HCT116 (cell line): Measurements from ENCODE around the gene LRRC1. TPM values are rescaled to one million over a fixed set of nuclear protein-coding genes. Genes with fewer than 3 reads are reported as not detected.

Experiments
- ATAC-seq: fragments of 200-7000 bp; cut with Tn5 transposase; 2 replicates; pipeline ENCODE4 v1.9.1; 2020; ENCODE audit warnings: mild to moderate bottlenecking, moderate library complexity
- BruUV-seq: library from RNA; stranded (reverse); fragments of 400-500 nt; replicated peaks from 2 replicates; lab custom pipeline; 2021; lab: Mats Ljungman, UMichigan
- CTCF ChIA-PET: fragments of 300-600 bp; sonication (Branson Sonifier 250); formaldehyde crosslinking; loops from one replicate; lab custom pipeline; 2021; ENCODE audit warnings: antibody characterized with exemption; lab: Charles Lee
- POLR2A ChIA-PET: fragments of 300-600, 350-600 bp; sonication (Branson Sonifier 250); formaldehyde crosslinking; loops from one replicate; lab custom pipeline; 2021; ENCODE audit warnings: antibody characterized with exemption; lab: Charles Lee
- RAD21 ChIA-PET, 2 experiments: fragments of 300-600 bp; sonication (Branson Sonifier 250); formaldehyde crosslinking; loops; one replicate each; lab custom pipeline; 2023; ENCODE audit warnings: low total read pairs in 2 of 2; ENCODE audit not compliant: uncharacterized antibody in 2 of 2, unreplicated experiment in 2 of 2, low non-redundant PET in 1 of 2; lab: Charles Lee
- DNase-seq: peaks from one replicate; pipeline ENCODE4 v3.0.0-alpha.2; 2010; ENCODE audit warnings: low read depth, low spot score
- H2AFZ ChIP-seq: fragments of 200-600 bp; shearing (Covaris generic), sonication (generic); 2 replicates; pipeline ENCODE4 v1.6.1; 2017; ENCODE audit warnings: low read depth, mixed run types, mixed read lengths, antibody characterized with exemption, low read length; ENCODE audit not compliant: poor library complexity, severe bottlenecking
- H3K27ac ChIP-seq: 2 replicates; pipeline ENCODE4 v1.5.1; 2012; ENCODE audit warnings: low read depth, low read length
- H3K27me3 ChIP-seq: fragments of 200-600 bp; sonication (generic); 2 replicates; pipeline ENCODE4 v1.6.1; 2016; ENCODE audit warnings: mixed run types, low read length, mixed read lengths; ENCODE audit not compliant: insufficient read depth
- H3K36me3 ChIP-seq, 2 experiments: fragments of 200-500 bp in 1 of 2; fragments of 200-600 bp in 1 of 2; sonication (Bioruptor generic) in 1 of 2; sonication (generic) in 1 of 2; 2 replicates each; pipeline versions ENCODE4 v1.5.1 to v1.6.1; 2014 to 2016; ENCODE audit warnings: low read length in 2 of 2, inconsistent platforms in 1 of 2, mixed read lengths in 1 of 2, mixed run types in 1 of 2; ENCODE audit not compliant: insufficient read depth in 2 of 2, control insufficient read depth in 1 of 2
- H3K4me1 ChIP-seq, 2 experiments: fragments of 200-600 bp in 1 of 2; sonication (generic) in 1 of 2; 2 replicates each; pipeline versions ENCODE4 v1.5.1 to v1.6.1; 2012 to 2017; ENCODE audit warnings: low read length in 2 of 2, inconsistent platforms in 1 of 2, mild to moderate bottlenecking in 1 of 2, mixed read lengths in 1 of 2, mixed run types in 1 of 2, moderate library complexity in 1 of 2; ENCODE audit not compliant: insufficient read depth in 2 of 2, control insufficient read depth in 1 of 2
- H3K4me2 ChIP-seq: fragments of 200-600 bp; sonication (generic); 2 replicates; pipeline ENCODE4 v1.6.1; 2017; ENCODE audit warnings: mixed run types, low read length, mixed read lengths
- H3K4me3 ChIP-seq, 2 experiments: fragments of 200-600 bp in 1 of 2; sonication (generic) in 1 of 2; replicated peaks in 1 of 2; 2 replicates each; pipeline ENCODE4 v1.5.1; 2011 to 2016; ENCODE audit warnings: low read length in 2 of 2, control low read depth in 1 of 2, low read depth in 1 of 2, mild to moderate bottlenecking in 1 of 2, mixed read lengths in 1 of 2, mixed run types in 1 of 2
- H3K79me2 ChIP-seq: fragments of 200-600 bp; sonication (generic); 2 replicates; pipeline ENCODE4 v1.6.1; 2017; ENCODE audit warnings: mild to moderate bottlenecking, mixed run types, low read length, moderate library complexity, mixed read lengths; ENCODE audit not compliant: insufficient read depth
- H3K9ac ChIP-seq: fragments of 200-600 bp; sonication (generic); 2 replicates; pipeline ENCODE4 v1.6.1; 2016; ENCODE audit warnings: low read length, mixed read lengths
- H3K9me2 ChIP-seq: fragments of 200-600 bp; sonication (generic), shearing (Covaris generic); 2 replicates; pipeline ENCODE4 v1.6.1; 2017; ENCODE audit warnings: mixed run types, mild to moderate bottlenecking, moderate library complexity; ENCODE audit not compliant: insufficient read depth
- H3K9me3 ChIP-seq, 2 experiments: fragments of 200-500 bp in 1 of 2; fragments of 200-600 bp in 1 of 2; sonication (Bioruptor generic) in 1 of 2; sonication (generic) in 1 of 2; 2 replicates each; pipeline ENCODE4 v1.6.1; 2014 to 2017; ENCODE audit warnings: low read length in 2 of 2, mixed read lengths in 2 of 2, inconsistent platforms in 1 of 2, low read depth in 1 of 2, mild to moderate bottlenecking in 1 of 2, mixed run types in 1 of 2, moderate library complexity in 1 of 2; ENCODE audit not compliant: control insufficient read depth in 1 of 2, insufficient read depth in 1 of 2
- H4K20me1 ChIP-seq: fragments of 200-600 bp; sonication (generic), shearing (Covaris generic); 2 replicates; pipeline ENCODE4 v1.6.1; 2017; ENCODE audit warnings: mixed run types, mild to moderate bottlenecking, moderate library complexity; ENCODE audit not compliant: insufficient read depth
- CBX3 ChIP-seq: IDR thresholded peaks from 2 replicates; pipeline ENCODE4 v1.6.1; 2012; ENCODE audit warnings: low read depth
- EGR1 ChIP-seq: IDR thresholded peaks from 2 replicates; pipeline ENCODE4 v1.6.1; 2012; ENCODE audit warnings: low read depth
- ELF1 ChIP-seq: IDR thresholded peaks from 2 replicates; pipeline ENCODE4 v1.6.1; 2012; ENCODE audit warnings: low read depth, borderline replicate concordance
- EZH2phosphoT487 ChIP-seq: fragments of 200-600 bp; IDR thresholded peaks from 2 replicates; pipeline ENCODE4 v1.6.1; 2018; ENCODE audit warnings: antibody characterized with exemption, borderline replicate concordance
- FOSL1 ChIP-seq: IDR thresholded peaks from 2 replicates; pipeline ENCODE4 v1.6.1; 2012; ENCODE audit warnings: low read depth
- POLR2A ChIP-seq: IDR thresholded peaks from 2 replicates; pipeline ENCODE4 v1.7.0; 2011; ENCODE audit warnings: borderline replicate concordance; ENCODE audit not compliant: insufficient read depth, insufficient read length; ENCODE audit errors: extremely low read depth
- POLR2AphosphoS5 ChIP-seq: IDR thresholded peaks from 2 replicates; pipeline ENCODE4 v1.6.1; 2011; ENCODE audit warnings: mild to moderate bottlenecking, low read depth, low read length, moderate library complexity
- RAD21 ChIP-seq: IDR thresholded peaks from 2 replicates; pipeline ENCODE4 v1.6.1; 2012; ENCODE audit warnings: low read depth, mild to moderate bottlenecking
- SIN3A ChIP-seq: IDR thresholded peaks from 2 replicates; pipeline ENCODE4 v1.6.1; 2012; ENCODE audit warnings: low read depth
- SP1 ChIP-seq: IDR thresholded peaks from 2 replicates; pipeline ENCODE4 v1.6.1; 2012; ENCODE audit warnings: low read depth
- SRF ChIP-seq: IDR thresholded peaks from 2 replicates; pipeline ENCODE4 v1.6.1; 2012; ENCODE audit warnings: low read depth
- TCF7L2 ChIP-seq: IDR thresholded peaks from 2 replicates; pipeline ENCODE4 v1.7.0; 2011; ENCODE audit warnings: borderline replicate concordance, inconsistent platforms; ENCODE audit not compliant: insufficient read depth, insufficient read length; ENCODE audit errors: extremely low read depth
- YY1 ChIP-seq: IDR thresholded peaks from 2 replicates; pipeline ENCODE4 v1.6.1; 2011; ENCODE audit warnings: low read length, low read depth, moderate library complexity, mild to moderate bottlenecking; ENCODE audit not compliant: insufficient replicate concordance; ENCODE audit errors: extremely low read depth
- ZFX ChIP-seq: fragments of 450-650 bp; IDR thresholded peaks from 2 replicates; pipeline ENCODE4 v1.6.1; 2017
- ZNF274 ChIP-seq: fragments of 200-500 bp; sonication (Bioruptor generic); IDR thresholded peaks from 2 replicates; pipeline ENCODE4 v1.6.1; 2014; ENCODE audit warnings: mild to moderate bottlenecking, low read depth, low read length, inconsistent platforms
- intact Hi-C: fragments of 100-400 bp; cut with micrococcal nuclease; formaldehyde crosslinking; loops from 2 replicates; pipeline ENCODE4 v1.10.0; 2022
- total RNA-seq: library from RNA; stranded (reverse); gene quantifications from one replicate; pipeline ENCODE4 v1.2.1, GENCODE V29; 2021; ENCODE audit not compliant: unreplicated experiment
- TF ChIP-seq, protein P1 (sequence below): IDR thresholded peaks from 2 replicates; pipeline ENCODE4 v1.6.1; 2012; ENCODE audit warnings: low read depth
- TF ChIP-seq, protein P2 (sequence below): IDR thresholded peaks from 2 replicates; pipeline ENCODE4 v1.6.1; 2012
- TF ChIP-seq, protein P3 (sequence below), 3 experiments: fragments of 200-600 bp in 1 of 3; sonication (generic) in 1 of 3; IDR thresholded peaks in 2 of 3; conservative IDR thresholded peaks in 1 of 3; 2 replicates each; pipeline ENCODE4 v1.5.1; 2012 to 2017; ENCODE audit warnings: low read depth in 2 of 3, low read length in 2 of 3, antibody characterized with exemption in 1 of 3, borderline replicate concordance in 1 of 3, control low read depth in 1 of 3, mild to moderate bottlenecking in 1 of 3, mixed read lengths in 1 of 3, mixed run types in 1 of 3, moderate library complexity in 1 of 3; ENCODE audit not compliant: insufficient read depth in 1 of 3

Gene LRRC1
- total RNA-seq, 1 experiment from 2014 or later: 19.8 TPM

DNA sequence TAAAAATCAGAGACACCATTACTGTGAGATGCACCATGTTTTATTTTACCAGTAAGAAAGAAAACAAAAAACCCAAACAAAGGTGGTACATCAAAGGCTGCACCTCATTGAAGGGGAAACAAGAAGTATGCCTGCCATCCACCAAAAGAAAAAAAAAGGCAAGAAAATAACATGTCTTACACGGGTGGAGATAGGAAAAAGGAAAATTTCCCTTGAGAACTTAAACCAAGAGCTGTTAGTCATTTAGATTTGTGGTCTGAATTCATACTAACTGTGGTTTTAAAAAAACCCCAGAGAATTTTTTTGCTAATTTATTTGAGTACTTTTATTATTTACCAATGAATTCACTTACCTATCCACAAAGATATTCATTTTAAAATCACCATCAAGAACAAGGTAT is 144.0 kb downstream of the LRRC1 start:
- Histone ChIP-seq H3K36me3 (no peaks in the 10 kb centered on the region), H3K4me2 (no peak overlapping the region), H3K27me3 (no peaks in the 10 kb centered on the region), H2AFZ (no peak overlapping the region), H3K27ac (no peak overlapping the region), H3K9ac (no peak overlapping the region), H3K79me2 (no peaks in the 10 kb centered on the region), H3K4me1 (no peaks in the 10 kb centered on the region), H4K20me1 (no peaks in the 10 kb centered on the region), H3K4me3 (no peak overlapping the region), H3K9me3 (no peaks in the 10 kb centered on the region), H3K9me2 (no peaks in the 10 kb centered on the region)
- ChIA-PET RAD21 (no interaction called here), POLR2A (no interaction called here), CTCF (no interaction called here)
- ATAC-seq (no peak), DNase-seq (no peak)
- no TSS peak for BruUV-seq
- TF ChIP-seq EZH2phosphoT487 (no peak), YY1 (no peak), TCF7L2 (no peak), POLR2A (no peak), SRF (no peak), SP1 (no peak), RAD21 (no peak), ZNF274 (no peak), FOSL1 (no peak), ELF1 (no peak), EGR1 (no peak), SIN3A (no peak), POLR2AphosphoS5 (no peak), CBX3 (no peak), ZFX (no peak)
- TF ChIP-seq, protein P1, sequence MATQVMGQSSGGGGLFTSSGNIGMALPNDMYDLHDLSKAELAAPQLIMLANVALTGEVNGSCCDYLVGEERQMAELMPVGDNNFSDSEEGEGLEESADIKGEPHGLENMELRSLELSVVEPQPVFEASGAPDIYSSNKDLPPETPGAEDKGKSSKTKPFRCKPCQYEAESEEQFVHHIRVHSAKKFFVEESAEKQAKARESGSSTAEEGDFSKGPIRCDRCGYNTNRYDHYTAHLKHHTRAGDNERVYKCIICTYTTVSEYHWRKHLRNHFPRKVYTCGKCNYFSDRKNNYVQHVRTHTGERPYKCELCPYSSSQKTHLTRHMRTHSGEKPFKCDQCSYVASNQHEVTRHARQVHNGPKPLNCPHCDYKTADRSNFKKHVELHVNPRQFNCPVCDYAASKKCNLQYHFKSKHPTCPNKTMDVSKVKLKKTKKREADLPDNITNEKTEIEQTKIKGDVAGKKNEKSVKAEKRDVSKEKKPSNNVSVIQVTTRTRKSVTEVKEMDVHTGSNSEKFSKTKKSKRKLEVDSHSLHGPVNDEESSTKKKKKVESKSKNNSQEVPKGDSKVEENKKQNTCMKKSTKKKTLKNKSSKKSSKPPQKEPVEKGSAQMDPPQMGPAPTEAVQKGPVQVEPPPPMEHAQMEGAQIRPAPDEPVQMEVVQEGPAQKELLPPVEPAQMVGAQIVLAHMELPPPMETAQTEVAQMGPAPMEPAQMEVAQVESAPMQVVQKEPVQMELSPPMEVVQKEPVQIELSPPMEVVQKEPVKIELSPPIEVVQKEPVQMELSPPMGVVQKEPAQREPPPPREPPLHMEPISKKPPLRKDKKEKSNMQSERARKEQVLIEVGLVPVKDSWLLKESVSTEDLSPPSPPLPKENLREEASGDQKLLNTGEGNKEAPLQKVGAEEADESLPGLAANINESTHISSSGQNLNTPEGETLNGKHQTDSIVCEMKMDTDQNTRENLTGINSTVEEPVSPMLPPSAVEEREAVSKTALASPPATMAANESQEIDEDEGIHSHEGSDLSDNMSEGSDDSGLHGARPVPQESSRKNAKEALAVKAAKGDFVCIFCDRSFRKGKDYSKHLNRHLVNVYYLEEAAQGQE: no peak
- TF ChIP-seq, protein P2, sequence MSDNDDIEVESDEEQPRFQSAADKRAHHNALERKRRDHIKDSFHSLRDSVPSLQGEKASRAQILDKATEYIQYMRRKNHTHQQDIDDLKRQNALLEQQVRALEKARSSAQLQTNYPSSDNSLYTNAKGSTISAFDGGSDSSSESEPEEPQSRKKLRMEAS: no peak
- TF ChIP-seq, protein P3, sequence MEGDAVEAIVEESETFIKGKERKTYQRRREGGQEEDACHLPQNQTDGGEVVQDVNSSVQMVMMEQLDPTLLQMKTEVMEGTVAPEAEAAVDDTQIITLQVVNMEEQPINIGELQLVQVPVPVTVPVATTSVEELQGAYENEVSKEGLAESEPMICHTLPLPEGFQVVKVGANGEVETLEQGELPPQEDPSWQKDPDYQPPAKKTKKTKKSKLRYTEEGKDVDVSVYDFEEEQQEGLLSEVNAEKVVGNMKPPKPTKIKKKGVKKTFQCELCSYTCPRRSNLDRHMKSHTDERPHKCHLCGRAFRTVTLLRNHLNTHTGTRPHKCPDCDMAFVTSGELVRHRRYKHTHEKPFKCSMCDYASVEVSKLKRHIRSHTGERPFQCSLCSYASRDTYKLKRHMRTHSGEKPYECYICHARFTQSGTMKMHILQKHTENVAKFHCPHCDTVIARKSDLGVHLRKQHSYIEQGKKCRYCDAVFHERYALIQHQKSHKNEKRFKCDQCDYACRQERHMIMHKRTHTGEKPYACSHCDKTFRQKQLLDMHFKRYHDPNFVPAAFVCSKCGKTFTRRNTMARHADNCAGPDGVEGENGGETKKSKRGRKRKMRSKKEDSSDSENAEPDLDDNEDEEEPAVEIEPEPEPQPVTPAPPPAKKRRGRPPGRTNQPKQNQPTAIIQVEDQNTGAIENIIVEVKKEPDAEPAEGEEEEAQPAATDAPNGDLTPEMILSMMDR (IDR thresholded peaks at IDR 0.05 in 2 of 3, conservative IDR thresholded peaks at IDR 0.05 in 1 of 3; ENCODE audit: borderline replicate concordance in 1 of 3, insufficient read depth in 1 of 3, low read depth in 2 of 3, low read length in 2 of 3): no peak
- intact Hi-C loops: no loop called here
